HG02840 (cell line): ENCODE data around the gene ARHGEF10L.
"Not testable (repeated sequence)": the region's sequence is repeated elsewhere in the genome, so short reads cannot be mapped to it uniquely, and the experiment has no call there.

Experiments
- ATAC-seq: cut with Tn5 transposase; IDR thresholded peaks from one replicate; pipeline ENCODE4 v1.9.1; 2021; ENCODE audit warnings: mild to moderate bottlenecking, moderate library complexity, moderate number of reproducible peaks; ENCODE audit not compliant: unreplicated experiment, low FRiP score

ARHGEF10L gene

DNA sequence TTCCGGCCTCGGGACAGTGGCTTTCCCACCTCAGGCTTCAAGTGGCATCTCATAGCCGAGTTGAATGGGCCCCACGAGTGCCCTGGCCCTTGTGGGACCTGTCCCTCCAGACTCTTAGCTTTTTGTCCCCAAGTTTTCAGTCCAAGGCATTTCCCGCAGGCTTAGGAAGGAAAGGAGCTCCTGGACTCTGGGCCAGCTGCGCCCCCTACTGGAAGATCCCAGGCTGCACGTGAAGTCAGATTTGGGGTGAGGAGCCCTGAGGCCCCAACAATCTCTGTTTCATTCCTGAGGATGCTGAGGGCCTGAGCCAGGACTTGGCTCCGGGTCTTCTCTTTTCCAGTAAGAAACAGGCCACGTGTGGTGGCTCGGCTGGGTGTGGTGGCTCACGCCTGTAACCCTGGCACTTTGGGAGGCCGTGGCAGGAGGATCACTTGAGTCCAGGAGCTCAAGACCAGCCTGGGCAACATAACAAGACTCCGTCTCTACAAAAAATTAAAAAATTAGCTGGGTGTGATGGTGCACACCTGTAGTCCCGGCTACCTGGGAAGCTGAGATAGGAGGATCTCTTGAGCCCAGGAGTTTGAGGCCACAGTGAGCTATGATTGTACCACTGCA is 67.4 kb downstream of the ARHGEF10L start:
- no peak for ATAC-seq

DNA sequence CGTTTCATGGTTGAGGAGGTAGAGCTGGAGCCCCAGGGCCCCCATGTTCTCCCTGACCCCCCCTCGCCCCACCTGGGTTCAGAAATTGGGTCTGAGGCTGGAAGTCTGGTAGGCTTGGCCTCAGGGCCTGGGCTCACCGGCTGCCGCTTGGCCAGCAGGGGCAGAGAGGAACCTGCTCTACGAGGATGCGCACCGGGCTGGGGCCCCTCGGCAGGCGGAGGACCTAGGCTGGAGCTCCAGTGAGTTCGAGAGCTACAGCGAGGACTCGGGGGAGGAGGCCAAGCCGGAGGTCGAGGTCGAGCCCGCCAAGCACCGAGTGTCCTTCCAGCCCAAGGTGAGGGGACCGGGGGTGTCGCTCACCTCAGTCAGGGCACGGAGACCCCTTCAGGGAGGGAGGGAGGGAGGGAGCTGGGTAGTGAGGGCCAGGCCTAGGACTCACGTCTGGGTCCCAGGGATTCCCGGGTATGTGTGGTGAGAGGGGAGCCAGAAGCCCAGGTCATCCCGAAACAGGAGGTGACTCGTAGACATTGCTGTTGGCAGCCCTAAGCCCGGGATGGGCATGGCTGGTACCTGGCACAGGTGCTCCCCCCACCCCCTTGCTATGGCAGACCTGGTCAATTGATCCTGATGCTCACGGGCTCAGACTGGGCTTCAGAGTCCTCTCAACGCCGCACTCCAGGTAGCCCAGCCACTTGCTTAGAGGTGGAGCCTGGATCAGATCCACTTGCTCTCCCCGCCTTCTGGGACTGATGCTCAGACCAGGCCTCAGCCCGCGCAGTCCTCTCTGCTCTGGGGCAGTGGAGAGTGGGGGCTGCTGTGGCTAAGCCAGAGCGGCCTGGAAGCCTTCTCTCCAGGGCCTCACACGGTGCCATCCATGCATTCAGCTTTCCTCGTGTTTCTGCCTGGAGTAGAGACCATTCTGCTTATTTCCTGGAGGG is 68.4 kb downstream of the ARHGEF10L start:
- ATAC-seq: no peak

DNA sequence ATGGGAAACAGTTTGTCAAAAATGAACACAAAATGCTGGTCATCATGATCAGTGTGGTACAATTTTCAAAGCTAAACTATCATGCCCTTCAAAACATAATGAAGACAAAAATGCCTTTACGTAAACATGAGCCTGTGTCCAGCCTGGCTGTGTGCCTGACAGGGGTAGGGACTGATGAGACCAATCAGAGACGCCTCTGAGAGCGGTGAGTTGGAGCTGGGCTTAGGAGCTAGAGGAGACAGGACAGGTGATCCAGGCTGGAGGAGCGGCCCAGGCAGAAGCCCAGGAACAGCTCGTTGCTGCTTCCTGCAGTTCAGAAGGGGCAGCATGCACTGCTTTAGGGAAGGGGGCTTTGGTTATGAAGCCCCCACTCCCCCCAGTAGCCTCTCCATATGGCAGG is 70.0 kb downstream of the ARHGEF10L start:
- ATAC-seq: no peak

DNA sequence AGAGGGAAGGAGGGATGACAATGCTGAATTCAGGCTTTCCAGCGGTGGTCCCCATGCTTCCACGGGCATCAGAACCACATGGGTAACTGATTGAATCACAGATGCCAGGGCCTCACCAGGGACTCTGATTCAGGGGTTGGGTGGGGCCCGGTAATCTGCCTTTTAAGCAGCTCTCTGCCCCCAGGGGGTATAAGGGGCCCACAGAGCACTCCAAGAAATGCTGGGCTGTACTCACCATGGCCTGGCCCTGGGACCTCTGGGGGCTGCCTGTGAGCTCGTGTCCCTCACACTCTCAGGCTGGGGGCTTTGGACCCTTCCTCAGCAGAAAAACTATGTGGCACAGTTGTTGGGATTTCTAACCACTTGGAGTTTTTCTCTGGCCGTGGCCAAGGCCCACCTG is 70.6 kb downstream of the ARHGEF10L start:
- no peak for ATAC-seq

DNA sequence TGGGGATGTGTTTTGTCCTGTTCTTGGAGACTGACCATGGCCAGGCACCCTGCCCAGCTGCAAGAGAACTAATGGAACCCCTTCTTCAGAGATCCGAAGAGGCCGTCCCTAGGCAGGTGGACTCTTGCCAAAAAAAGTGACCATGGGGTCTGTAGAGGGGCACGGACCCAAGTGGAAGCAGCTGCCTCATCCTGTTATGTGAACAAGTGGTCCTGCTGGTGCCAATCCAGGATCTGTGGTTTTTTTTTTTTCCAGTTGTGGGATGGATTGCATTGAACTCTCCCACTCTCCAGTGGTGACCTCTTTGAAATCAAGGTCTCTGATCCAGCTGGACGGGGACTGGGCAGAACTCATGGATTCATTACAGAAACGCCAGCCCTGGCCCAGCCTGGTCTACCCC is 71.2 kb downstream of the ARHGEF10L start:
- no peak for ATAC-seq

DNA sequence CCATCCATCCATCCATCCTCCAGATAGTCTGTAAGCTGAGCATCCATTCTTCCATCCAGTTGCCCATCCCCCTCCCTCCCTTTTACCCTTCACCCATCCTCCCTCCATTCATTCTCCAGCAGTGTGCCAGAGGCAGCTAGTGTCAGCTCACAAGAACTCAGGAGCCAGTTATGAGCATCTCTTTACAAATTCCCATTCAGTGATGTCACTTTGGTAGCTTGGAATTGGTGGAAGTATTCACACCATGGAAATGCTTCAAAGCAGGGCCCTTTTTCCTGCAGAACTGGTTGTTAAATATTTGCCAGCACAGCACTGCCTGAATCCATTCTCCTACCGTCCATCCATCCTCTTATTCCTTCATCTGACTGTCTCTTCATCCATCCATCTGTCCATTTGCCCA is 72.5 kb downstream of the ARHGEF10L start:
- ATAC-seq: no peak

DNA sequence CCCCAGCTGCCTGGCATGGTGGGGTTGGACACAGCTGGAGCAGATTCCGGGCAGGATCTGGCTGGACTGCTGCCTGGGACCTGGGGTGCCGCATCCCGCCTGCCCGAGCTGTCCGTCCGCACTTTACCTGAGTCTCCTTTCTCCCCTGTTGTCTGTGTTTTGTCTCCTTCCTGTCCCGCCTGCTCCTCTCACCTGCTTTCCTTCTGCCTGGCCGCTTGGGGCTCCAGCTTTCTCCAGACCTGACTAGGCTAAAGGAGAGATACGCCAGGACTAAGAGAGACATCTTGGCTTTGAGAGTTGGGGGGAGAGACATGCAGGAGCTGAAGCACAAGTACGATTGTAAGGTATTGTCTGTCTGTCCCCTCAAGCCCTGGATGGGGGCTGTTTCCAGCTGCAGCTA is 73.3 kb downstream of the ARHGEF10L start:
- ATAC-seq: no peak

DNA sequence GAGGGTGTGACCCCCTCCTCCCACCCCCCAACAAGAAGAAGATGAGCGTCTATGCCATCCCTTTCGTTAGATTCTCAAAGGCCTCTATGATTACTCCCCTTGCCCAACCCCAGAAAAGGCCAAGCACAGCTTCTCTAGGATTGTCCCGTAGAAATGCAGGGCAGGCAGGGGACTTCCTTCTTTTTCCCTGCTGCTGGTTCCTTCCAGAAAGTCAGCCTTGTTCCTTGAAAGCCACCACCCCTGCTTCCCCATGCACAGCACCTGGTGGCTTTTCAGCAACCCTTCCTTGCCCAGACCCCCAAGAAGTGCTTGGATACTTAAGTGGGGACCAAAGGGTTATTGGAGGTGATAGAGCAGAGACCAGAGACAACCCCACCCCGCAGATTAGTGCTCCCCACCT is 75.1 kb downstream of the ARHGEF10L start:
- no peak for ATAC-seq

DNA sequence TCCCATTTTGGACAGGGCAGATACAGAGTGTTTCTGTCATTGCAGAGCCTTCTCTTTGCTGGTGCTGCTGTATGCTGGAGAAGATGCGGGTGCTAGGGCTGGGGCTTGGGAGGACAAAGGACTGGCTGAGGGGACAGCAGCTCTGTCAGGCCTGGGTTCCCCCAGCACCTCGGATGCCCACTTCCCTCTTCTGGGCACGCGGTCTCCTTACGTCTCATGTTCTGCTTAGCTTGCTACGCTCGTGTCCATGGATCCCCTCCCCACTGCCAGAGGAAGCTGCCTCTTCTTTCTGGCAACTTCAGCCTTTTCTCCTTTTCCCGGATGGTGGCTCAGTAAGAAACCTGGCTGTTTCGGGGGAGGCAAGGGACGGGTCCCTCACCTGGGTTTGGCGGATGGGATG is 75.7 kb downstream of the ARHGEF10L start:
- ATAC-seq: no peak

DNA sequence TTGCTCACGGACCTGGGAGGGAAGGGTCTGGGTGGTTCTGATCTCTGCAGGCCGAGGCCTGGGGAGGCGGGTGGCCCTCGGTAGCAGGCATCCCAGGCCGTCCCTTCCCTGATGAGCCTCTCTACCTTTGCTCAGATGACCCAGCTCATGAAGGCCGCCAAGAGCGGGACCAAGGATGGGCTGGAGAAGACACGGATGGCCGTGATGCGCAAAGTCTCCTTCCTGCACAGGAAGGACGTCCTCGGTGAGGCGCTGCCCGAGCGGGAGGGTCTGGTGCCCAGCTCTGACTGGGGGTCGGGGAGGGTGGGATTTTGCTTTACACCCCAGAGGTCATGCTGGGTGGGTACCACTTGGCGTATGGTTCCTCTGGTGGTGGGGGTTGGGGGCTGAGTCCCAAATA is 76.5 kb downstream of the ARHGEF10L start:
- no peak for ATAC-seq

DNA sequence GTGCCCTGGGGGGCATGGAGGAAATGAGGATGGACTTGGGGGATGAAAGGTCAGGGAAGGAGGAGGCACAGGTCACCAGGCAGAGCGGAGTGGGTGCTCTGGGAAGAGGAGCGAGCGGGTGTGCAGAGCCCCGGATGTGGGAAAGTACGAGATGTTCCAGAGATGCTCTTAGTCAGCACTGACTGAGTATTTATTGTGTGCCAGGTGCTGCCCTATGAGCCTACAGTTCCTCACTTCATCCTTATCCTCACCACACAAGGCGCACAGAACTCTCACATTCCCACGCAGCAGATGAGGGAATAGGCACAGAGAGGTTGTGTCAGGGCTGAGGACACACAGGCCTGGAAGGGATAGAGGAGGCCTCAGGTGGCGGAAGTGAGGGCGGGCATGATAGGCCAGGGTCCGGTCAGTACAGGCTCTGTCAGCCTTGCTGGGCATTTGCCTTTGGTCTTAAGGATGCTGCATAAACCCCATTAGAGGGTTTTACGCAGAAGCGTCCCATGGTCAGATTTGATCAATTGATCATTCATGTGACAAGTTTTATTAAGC is 77.3 kb downstream of the ARHGEF10L start:
- ATAC-seq: no peak

DNA sequence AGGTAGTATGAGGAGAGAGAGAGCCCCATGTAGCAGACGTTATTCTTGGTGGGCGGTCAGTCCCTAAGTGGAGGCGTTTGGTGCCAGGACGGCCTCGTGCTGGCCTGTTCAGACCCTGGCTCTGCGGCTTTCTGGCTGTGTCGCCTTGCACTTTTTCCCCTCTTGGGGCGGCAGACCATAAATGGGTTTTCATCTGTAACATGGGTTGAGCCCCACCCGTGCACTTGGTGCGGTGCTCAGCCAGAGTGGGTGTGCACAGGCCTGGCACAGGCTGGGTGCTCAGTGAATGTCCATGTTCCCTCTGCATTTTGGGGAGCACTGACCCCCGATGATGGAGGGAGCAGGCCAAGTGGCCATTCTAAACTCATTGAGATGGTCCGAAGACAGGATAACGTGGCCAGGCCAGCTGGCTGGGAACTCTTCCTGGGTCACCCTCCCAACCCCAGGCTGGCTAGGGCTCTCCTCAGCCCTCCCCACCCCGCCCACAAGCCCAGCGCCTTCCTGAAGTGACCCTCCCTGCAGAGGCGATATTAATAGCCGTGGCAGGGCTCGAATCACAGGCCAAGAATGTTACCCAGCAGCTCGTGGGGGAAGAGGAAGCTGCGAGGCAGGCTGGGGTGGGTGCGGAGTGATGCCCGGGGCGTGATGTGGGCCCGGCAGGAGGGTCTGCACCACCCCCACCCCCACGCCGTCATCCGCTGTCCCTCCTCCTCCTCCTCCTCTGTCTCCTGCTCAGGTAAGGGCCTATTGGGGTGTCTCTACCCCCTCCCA is 78.5 kb downstream of the ARHGEF10L start:
- no peak for ATAC-seq

DNA sequence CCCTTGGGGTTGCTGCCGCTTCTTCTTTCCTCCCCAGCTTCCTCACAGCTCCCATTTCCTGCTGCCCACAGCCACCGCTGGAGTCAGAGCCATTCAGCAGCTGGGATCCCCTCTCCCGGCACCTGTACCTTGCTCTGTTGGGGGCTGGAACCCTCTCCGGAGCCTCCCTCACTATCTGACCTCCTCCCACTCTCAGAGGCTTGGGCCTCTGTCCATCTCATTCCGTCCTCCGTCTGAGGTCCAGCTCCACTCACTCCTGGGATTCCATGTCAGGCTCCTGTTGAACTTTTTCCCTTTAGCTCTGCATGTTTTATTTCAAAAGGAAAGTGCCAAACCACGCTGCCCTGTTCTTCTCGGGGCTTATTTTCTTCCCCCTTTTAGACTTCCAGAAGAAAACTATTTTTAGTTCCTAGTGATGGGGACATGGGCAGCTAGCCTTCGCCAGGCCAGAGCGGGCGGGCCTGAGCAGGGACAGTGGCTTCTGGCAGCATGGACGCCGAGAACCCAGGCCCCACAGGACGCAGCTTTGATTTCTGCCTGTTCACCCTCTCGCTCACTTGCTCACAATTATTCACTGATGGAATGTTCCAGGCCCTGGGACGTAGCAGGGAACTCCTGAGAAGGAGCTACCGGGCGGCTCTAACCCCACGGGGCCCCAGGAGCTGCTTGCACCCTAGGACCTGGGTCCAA is 79.2 kb downstream of the ARHGEF10L start:
- no peak for ATAC-seq

DNA sequence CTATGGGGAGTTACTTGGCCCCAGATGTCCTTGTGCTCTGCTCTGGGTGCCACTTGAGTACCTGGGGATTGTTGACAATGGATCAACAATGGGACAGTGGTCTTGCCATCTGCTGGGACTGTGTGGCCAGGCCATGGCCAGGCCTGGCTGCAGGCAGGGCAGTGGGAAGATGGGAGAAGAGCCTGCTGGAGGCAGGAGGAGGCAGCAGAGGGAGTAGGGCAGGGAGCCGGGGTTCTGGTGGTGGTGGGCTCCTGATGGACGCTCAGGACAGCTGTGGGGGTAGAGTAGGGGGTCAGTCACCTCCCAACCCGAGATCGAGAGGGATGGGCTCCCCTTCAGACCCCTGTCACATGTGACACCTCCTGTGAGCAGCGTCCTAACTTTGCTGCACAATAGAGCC is 81.0 kb downstream of the ARHGEF10L start:
- ATAC-seq: no peak

DNA sequence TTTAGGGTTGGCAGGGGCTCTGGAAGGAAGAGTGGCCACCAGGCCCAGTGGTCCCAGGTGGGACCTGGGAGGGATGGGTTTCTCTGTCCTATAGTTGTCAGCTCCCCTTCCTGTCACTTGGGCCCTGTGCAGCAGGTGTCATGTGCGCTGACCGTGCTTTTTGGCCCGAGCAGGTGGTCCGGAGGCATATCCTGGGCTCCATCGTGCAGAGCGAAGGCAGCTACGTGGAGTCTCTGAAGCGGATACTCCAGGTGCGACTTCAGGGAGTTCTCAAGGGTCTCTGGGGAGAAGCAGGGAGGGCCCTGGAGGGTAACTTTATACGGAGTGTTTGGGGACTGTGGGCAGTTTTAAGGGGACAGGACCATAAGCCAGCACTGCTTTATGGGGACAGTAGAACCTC is 82.2 kb downstream of the ARHGEF10L start:
- no peak for ATAC-seq

DNA sequence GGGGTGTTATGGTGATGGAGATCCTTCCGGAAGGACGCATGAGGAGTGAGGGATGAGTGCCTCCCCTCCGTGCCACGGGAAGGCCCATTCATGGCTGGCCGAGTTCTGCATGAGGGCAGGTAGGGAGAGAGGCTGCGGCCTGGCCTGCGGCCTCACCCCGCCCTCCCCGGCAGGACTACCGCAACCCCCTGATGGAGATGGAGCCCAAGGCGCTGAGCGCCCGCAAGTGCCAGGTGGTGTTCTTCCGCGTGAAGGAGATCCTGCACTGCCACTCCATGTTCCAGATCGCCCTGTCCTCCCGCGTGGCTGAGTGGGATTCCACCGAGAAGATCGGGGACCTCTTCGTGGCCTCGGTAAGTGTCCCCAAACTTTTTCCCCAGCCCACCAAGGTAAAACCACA is 83.3 kb downstream of the ARHGEF10L start:
- no peak for ATAC-seq

DNA sequence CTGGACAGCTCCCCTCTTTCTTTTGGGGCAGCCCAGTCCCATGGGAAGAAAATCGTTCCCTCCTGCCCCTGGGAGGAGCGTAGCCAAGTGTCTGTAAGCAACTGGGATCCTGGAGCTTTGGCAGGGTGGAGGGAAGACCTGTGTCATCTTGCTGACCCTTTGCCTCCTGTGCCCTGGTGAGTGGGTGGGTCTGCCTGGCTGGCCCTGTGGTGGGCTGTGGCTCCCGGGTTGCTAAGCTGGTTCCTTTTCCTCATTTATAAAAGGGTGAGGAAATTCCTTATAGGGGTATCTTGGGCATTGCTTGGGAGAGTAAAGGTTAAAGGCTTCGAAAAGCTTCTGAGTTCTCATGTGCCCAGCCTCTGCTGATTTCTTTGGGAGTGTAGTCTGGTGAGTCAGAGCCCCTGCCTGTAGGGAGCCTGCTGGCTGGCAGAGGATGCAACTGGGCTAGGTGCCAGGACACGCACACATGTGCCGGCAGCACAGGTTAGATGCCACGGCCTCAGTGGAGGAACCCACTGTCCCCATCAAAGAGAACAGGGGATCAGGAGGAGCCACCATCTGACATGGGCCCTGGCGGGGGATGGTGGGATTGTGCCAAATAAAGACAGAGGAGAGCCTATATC is 85.2 kb downstream of the ARHGEF10L start:
- ATAC-seq: no peak

DNA sequence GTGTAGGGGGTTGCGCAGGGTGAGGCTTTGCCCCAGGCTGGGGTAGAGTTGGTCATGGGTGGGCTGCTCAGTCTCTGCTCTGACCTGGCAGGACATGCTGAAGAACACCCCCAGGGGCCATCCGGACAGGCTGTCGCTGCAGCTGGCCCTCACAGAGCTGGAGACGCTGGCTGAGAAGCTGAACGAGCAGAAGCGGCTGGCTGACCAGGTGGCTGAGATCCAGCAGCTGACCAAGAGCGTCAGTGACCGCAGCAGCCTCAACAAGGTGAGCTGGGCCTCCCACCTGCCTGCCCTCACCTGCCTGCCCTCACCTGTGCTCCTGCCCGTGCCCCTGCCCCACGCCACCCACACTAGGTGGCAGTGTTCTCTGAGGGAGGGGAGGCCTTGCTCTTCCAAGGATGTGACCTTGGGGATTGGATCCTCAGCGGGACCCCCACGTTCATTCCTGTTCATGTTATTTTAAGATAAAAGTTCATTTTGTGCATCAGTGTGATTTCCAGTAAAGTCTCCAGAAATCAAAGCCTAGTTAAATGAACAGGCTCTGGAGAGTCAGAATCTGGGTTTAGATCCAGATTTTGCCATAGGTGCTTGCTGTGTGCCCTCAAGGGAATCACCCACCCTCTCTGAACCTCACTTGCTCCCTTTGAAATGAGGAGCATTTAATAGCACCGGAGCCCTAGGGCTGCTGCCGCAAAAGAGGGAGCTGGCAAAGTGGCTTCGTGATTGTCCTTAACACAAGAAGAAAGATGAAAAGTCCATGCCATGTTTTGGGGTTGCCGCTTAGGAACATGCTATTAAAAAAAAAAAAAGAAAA is 87.9 kb downstream of the ARHGEF10L start:
- no peak for ATAC-seq

DNA sequence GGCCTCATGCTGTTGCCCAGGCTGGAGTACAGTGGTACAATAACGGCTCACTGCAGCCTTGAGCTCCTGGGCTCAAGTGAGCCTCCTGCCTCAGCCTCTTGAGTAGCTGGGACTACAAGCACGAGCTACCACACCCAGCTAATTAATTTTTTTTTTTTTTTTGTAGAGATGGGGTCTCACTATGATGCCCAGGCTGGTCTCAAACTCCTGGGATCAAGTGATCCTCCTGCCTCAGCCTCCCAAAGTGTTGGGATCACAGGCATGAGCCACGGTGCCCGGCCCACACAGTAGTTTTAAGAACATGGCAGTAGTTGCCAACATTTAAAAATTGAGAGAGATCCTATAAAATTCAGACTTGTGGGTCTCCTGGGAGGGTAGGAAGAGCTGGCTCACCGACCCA is 89.5 kb downstream of the ARHGEF10L start:
- ATAC-seq: not testable (repeated sequence)
